ENCODE measurements around the gene CELSR2. TPM values are rescaled to one million over a fixed set of nuclear protein-coding genes. Genes with fewer than 3 reads are reported as not detected.

CELSR2 gene
- total RNA-seq, 6 experiments from 2014 or later = 1.2 to 1.7 (median 1.4) TPM

DNA sequence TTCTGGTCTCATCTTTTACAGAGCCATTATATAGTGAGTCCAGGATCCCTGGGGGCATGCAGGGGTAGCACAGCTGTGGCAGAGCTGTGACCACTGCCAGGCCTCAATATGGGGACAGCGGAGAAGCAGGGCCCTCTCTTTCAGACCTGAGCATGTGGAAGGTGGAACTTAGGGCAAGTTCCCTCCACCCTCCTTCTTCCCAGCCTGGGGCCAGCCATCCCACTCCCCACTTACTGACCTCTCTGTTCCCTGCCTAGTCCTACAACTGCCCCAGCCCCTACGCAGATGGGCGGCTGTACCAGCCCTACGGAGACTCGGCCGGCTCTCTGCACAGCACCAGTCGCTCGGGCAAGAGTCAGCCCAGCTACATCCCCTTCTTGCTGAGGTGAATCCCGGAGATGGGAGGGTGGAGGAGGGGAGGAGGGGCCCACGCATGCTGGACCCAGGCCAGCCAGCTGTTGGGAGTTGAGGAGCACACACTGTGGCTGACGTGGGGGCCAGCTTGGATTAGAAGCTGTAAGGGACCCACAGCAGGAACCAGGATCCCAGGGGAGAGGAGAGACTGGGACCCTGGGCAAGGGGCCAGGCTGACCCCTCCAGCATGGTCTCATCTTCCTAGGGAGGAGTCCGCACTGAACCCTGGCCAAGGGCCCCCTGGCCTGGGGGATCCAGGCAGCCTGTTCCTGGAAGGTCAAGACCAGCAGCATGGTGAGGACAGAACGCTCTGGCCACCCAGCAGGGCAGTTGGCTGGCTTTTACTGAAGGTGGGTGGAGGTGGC lies 22.9 kb downstream of the CELSR2 start:
- no peak for DNase-seq
- Mint-ChIP-seq H3K27me3 (ENCODE audit: insufficient read depth) (peaks cover 5% of the 10 kb centered on the region; the same call in 1 of the 2 replicates), H3K4me1 (ENCODE audit: low read depth) (peaks cover 40% of the 10 kb centered on the region), H3K9me3 (no peaks in the 10 kb centered on the region), H3K4me3 (no peak overlapping the region), H3K36me3 (ENCODE audit: low read depth) (no peaks in the 10 kb centered on the region), H3K27ac (no peak overlapping the region)
- TF ChIP-seq, protein P1, sequence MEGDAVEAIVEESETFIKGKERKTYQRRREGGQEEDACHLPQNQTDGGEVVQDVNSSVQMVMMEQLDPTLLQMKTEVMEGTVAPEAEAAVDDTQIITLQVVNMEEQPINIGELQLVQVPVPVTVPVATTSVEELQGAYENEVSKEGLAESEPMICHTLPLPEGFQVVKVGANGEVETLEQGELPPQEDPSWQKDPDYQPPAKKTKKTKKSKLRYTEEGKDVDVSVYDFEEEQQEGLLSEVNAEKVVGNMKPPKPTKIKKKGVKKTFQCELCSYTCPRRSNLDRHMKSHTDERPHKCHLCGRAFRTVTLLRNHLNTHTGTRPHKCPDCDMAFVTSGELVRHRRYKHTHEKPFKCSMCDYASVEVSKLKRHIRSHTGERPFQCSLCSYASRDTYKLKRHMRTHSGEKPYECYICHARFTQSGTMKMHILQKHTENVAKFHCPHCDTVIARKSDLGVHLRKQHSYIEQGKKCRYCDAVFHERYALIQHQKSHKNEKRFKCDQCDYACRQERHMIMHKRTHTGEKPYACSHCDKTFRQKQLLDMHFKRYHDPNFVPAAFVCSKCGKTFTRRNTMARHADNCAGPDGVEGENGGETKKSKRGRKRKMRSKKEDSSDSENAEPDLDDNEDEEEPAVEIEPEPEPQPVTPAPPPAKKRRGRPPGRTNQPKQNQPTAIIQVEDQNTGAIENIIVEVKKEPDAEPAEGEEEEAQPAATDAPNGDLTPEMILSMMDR (IDR thresholded peaks at IDR 0.05) = no peak

DNA sequence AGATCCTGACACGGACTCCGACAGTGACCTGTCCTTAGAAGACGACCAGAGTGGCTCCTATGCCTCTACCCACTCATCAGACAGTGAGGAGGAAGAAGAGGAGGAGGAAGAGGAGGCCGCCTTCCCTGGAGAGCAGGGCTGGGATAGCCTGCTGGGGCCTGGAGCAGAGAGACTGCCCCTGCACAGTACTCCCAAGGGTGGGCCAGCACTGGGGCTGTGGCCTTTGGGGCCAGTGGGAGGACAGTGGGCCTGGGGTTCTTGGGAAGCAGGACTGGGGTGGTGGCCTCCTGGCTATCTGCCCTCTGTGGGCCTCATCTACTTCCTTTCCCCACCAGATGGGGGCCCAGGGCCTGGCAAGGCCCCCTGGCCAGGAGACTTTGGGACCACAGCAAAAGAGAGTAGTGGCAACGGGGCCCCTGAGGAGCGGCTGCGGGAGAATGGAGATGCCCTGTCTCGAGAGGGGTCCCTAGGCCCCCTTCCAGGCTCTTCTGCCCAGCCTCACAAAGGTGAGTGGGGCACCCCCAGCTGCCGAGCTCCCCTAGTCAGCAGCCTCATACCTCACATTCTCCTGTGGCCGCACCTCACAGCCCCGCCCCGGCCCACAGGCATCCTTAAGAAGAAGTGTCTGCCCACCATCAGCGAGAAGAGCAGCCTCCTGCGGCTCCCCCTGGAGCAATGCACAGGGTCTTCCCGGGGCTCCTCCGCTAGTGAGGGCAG lies 23.6 kb downstream of the CELSR2 start:
- Mint-ChIP-seq H3K4me3 (no peak overlapping the region), H3K4me1 (ENCODE audit: low read depth) (peaks cover 37% of the 10 kb centered on the region), H3K36me3 (ENCODE audit: low read depth) (no peaks in the 10 kb centered on the region), H3K27me3 (ENCODE audit: insufficient read depth) (peaks cover 6% of the 10 kb centered on the region; the same call in 1 of the 2 replicates), H3K9me3 (no peaks in the 10 kb centered on the region), H3K27ac (no peak overlapping the region)
- TF ChIP-seq, protein P1 (IDR thresholded peaks at IDR 0.05) = no peak
- DNase-seq = no peak

DNA sequence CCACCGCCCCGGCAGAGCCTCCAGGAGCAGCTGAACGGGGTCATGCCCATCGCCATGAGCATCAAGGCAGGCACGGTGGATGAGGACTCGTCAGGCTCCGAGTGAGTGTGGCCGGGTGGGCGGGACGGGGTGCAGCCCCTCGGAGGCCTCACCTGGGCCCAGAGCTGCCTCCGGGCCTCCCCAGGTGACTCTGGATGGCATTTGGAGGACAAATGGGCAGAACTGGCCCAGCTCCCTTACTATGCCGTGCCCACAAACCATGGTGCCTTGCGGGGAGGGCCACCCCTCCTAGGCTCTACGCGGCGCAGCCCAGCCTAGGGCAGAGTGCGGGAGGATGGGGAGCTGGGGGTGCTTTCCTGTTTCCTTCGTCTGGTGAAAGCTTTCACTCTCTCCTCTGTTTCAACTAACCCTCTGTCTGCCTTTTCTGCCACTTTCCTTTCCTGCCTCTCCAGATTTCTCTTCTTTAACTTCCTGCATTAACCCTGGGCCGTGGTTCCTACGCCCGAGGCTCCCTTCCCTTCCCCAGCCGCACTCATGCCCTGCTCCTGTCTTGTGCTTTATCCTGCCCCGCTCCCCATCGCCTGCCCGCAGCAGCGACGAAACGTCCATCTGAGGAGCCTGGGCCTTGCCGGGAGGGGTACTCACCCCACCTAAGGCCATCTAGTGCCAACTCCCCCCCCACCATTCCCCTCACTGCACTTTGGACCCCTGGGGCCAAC lies 24.4 kb downstream of the CELSR2 start:
- peaks cover 6% of the 10 kb centered on the region; the same call in 1 of the 2 replicates for H3K27me3 Mint-ChIP-seq (ENCODE audit: insufficient read depth)
- H3K4me1 Mint-ChIP-seq (ENCODE audit: low read depth) = peaks cover 37% of the 10 kb centered on the region
- H3K36me3 Mint-ChIP-seq (ENCODE audit: low read depth) = no peaks in the 10 kb centered on the region
- TF ChIP-seq, protein P1 (IDR thresholded peaks at IDR 0.05) = no peak
- H3K4me3 Mint-ChIP-seq = no peak overlapping the region
- H3K27ac Mint-ChIP-seq = no peak overlapping the region
- H3K9me3 Mint-ChIP-seq = no peaks in the 10 kb centered on the region
- DNase-seq = no peak

DNA sequence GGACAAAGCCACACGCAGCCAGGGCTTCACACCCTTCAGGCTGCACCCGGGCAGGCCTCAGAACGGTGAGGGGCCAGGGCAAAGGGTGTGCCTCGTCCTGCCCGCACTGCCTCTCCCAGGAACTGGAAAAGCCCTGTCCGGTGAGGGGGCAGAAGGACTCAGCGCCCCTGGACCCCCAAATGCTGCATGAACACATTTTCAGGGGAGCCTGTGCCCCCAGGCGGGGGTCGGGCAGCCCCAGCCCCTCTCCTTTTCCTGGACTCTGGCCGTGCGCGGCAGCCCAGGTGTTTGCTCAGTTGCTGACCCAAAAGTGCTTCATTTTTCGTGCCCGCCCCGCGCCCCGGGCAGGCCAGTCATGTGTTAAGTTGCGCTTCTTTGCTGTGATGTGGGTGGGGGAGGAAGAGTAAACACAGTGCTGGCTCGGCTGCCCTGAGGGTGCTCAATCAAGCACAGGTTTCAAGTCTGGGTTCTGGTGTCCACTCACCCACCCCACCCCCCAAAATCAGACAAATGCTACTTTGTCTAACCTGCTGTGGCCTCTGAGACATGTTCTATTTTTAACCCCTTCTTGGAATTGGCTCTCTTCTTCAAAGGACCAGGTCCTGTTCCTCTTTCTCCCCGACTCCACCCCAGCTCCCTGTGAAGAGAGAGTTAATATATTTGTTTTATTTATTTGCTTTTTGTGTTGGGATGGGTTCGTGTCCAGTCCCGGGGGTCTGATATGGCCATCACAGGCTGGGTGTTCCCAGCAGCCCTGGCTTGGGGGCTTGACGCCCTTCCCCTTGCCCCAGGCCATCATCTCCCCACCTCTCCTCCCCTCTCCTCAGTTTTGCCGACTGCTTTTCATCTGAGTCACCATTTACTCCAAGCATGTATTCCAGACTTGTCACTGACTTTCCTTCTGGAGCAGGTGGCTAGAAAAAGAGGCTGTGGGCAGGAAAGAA lies 25.5 kb downstream of the CELSR2 start:
- Mint-ChIP-seq H3K27ac (peak overlapping the region; percentile 67), H3K4me1 (ENCODE audit: low read depth) (peaks cover 37% of the 10 kb centered on the region), H3K4me3 (peak overlapping the region; percentile 80), H3K9me3 (no peaks in the 10 kb centered on the region), H3K27me3 (ENCODE audit: insufficient read depth) (peaks cover 6% of the 10 kb centered on the region; the same call in 1 of the 2 replicates), H3K36me3 (ENCODE audit: low read depth) (no peaks in the 10 kb centered on the region)
- peak; percentile 55 for DNase-seq
- TF ChIP-seq, protein P1 (IDR thresholded peaks at IDR 0.05) = no peak

All from HFFc6 (cell line).